HUES64 (cell line): ENCODE data around the gene APBB3.

Experiments used
- H3K27ac ChIP-seq: 2 replicates; pipeline ENCODE4 v1.7.0; 2013; ENCODE audit warnings: low read depth, low read length, inconsistent platforms
- H3K27me3 ChIP-seq: 2 replicates; pipeline ENCODE4 v1.6.1; 2013; ENCODE audit warnings: mild to moderate bottlenecking, low read length; ENCODE audit not compliant: insufficient read depth
- H3K36me3 ChIP-seq: 2 replicates; pipeline ENCODE4 v1.6.1; 2013; ENCODE audit warnings: mild to moderate bottlenecking, low read length; ENCODE audit not compliant: insufficient read depth
- H3K4me1 ChIP-seq: 2 replicates; pipeline ENCODE4 v1.6.1; 2013; ENCODE audit warnings: mild to moderate bottlenecking, low read length, moderate library complexity; ENCODE audit not compliant: insufficient read depth
- H3K4me3 ChIP-seq: 2 replicates; pipeline ENCODE4 v1.5.1; 2013; ENCODE audit warnings: mild to moderate bottlenecking, low read length, moderate library complexity
- H3K9ac ChIP-seq: 2 replicates; pipeline ENCODE4 v1.6.1; 2013; ENCODE audit warnings: mild to moderate bottlenecking, low read depth, low read length
- H3K9me3 ChIP-seq: 2 replicates; pipeline ENCODE4 v1.6.1; 2013; ENCODE audit warnings: low read depth, low read length; ENCODE audit not compliant: insufficient read depth
- WGBS: fragments of 150-250, 120-280 bp; methylation state at CpG from one replicate; pipeline ENCODE4 v1.1.7; 2013; ENCODE audit warnings: missing lambda C conversion rate; 5-methylcytosine and 5-hydroxymethylcytosine counted together

APBB3 gene

GRCh38 chr5:140553657-140554056 lies 10.7 kb downstream of the APBB3 start:
- H3K36me3 ChIP-seq: peaks cover 56% of the 10 kb centered on the region
- no peak overlapping the region for H3K27ac ChIP-seq
- peaks cover 12% of the 10 kb centered on the region for H3K4me1 ChIP-seq
- 95% methylated on average over 2 of the region's 2 CpGs for WGBS
- no peaks in the 10 kb centered on the region for H3K9me3 ChIP-seq
- no peaks in the 10 kb centered on the region for H3K27me3 ChIP-seq
- H3K9ac ChIP-seq: no peak overlapping the region
- H3K4me3 ChIP-seq: no peak overlapping the region

GRCh38 chr5:140551872-140552271 lies 12.5 kb downstream of the APBB3 start:
- WGBS: 94% methylated on average over 4 of the region's 4 CpGs
- no peaks in the 10 kb centered on the region for H3K9me3 ChIP-seq
- peaks cover 15% of the 10 kb centered on the region for H3K4me1 ChIP-seq
- H3K36me3 ChIP-seq: peaks cover 56% of the 10 kb centered on the region
- H3K27me3 ChIP-seq: no peaks in the 10 kb centered on the region
- H3K27ac ChIP-seq: no peak overlapping the region
- no peak overlapping the region for H3K4me3 ChIP-seq
- H3K9ac ChIP-seq: no peak overlapping the region

GRCh38 chr5:140550147-140551079 lies 14.0 kb downstream of the APBB3 start:
- Histone ChIP-seq H3K9ac (no peak overlapping the region), H3K27ac (no peak overlapping the region), H3K4me1 (peaks cover 9% of the 10 kb centered on the region), H3K27me3 (no peaks in the 10 kb centered on the region), H3K9me3 (no peaks in the 10 kb centered on the region), H3K36me3 (peaks cover 56% of the 10 kb centered on the region), H3K4me3 (no peak overlapping the region)
- 96% methylated on average over 11 of the region's 11 CpGs for WGBS

- over 99% methylated on average over 3 of the region's 3 CpGs for WGBS
- Histone ChIP-seq H3K9ac (no peak overlapping the region), H3K4me1 (peaks cover 9% of the 10 kb centered on the region), H3K27ac (no peak overlapping the region), H3K27me3 (no peaks in the 10 kb centered on the region), H3K36me3 (peaks cover 59% of the 10 kb centered on the region), H3K4me3 (no peak overlapping the region), H3K9me3 (no peaks in the 10 kb centered on the region)
Observed at GRCh38 chr5:140549237-140550144, 14.9 kb downstream of the APBB3 start.

- peaks cover 60% of the 10 kb centered on the region for H3K36me3 ChIP-seq
- H3K27me3 ChIP-seq: no peaks in the 10 kb centered on the region
- H3K4me3 ChIP-seq: peak overlapping the region; percentile 56; the same call in 1 of the 2 replicates
- H3K9me3 ChIP-seq: no peaks in the 10 kb centered on the region
- peak overlapping the region; percentile 88; the same call in 1 of the 2 replicates for H3K27ac ChIP-seq
- H3K4me1 ChIP-seq: peaks cover 9% of the 10 kb centered on the region
- WGBS: 91% methylated on average over 7 of the region's 7 CpGs
- H3K9ac ChIP-seq: peak overlapping the region; percentile 72; the same call in 1 of the 2 replicates
Observed at GRCh38 chr5:140548791-140549190, 15.6 kb downstream of the APBB3 start.

GRCh38 chr5:140548300-140548688 lies 16.1 kb downstream of the APBB3 start:
- WGBS: 13% methylated on average over 5 of the region's 5 CpGs
- H3K9me3 ChIP-seq: no peaks in the 10 kb centered on the region
- H3K27ac ChIP-seq: peak overlapping the region; percentile 88
- no peaks in the 10 kb centered on the region for H3K27me3 ChIP-seq
- peak overlapping the region; percentile 72 for H3K9ac ChIP-seq
- peak overlapping the region; percentile 56 for H3K4me3 ChIP-seq
- peaks cover 9% of the 10 kb centered on the region for H3K4me1 ChIP-seq
- H3K36me3 ChIP-seq: peaks cover 58% of the 10 kb centered on the region

- Histone ChIP-seq H3K9ac (peak within 1 kb of the TSS; percentile 72), H3K27me3 (no peaks in the 10 kb centered on the region), H3K27ac (peak within 1 kb of the TSS; percentile 88), H3K4me1 (peaks cover 9% of the 10 kb centered on the region), H3K36me3 (peaks cover 56% of the 10 kb centered on the region), H3K9me3 (no peaks in the 10 kb centered on the region), H3K4me3 (peak within 1 kb of the TSS; percentile 56)
- 2% methylated on average over 52 of the region's 52 CpGs for WGBS
Observed at GRCh38 chr5:140547508-140548299, 16.7 kb downstream of the APBB3 start, which contains the start of gene EIF4EBP3. Gene EIF4EBP3 (plus strand): TSS chr5:140547662. CDS start chr5:140547738, 76 bp downstream.

GRCh38 chr5:140546851-140547507 lies 17.4 kb downstream of the APBB3 start:
- 0 out of 2 replicates have a peak overlapping the region, but pooled peaks have one; percentile 3 for H3K9ac ChIP-seq
- no peaks in the 10 kb centered on the region for H3K27me3 ChIP-seq
- H3K36me3 ChIP-seq: peaks cover 55% of the 10 kb centered on the region
- H3K4me1 ChIP-seq: peaks cover 9% of the 10 kb centered on the region
- H3K4me3 ChIP-seq: peak overlapping the region; percentile 56
- H3K9me3 ChIP-seq: no peaks in the 10 kb centered on the region
- WGBS: 69% methylated on average over 13 of the region's 13 CpGs
- peak overlapping the region; percentile 88; the same call in 1 of the 2 replicates for H3K27ac ChIP-seq

- WGBS: 95% methylated on average over 10 of the region's 10 CpGs
- peaks cover 55% of the 10 kb centered on the region for H3K36me3 ChIP-seq
Observed at GRCh38 chr5:140545606-140546005, 18.8 kb downstream of the APBB3 start.

GRCh38 chr5:140544986-140545385 lies 19.4 kb downstream of the APBB3 start:
- Histone ChIP-seq H3K36me3 (peaks cover 55% of the 10 kb centered on the region), H3K4me3 (no peak overlapping the region), H3K27me3 (no peaks in the 10 kb centered on the region), H3K4me1 (peaks cover 9% of the 10 kb centered on the region), H3K9me3 (no peaks in the 10 kb centered on the region), H3K27ac (no peak overlapping the region), H3K9ac (no peak overlapping the region)
- WGBS: 95% methylated on average over 7 of the region's 7 CpGs

More at GRCh38 chr5:140545606-140546005, 18.8 kb downstream of the APBB3 start:
- Histone ChIP-seq H3K27ac (no peak overlapping the region), H3K27me3 (no peaks in the 10 kb centered on the region), H3K4me3 (no peak overlapping the region), H3K9ac (no peak overlapping the region), H3K4me1 (peaks cover 9% of the 10 kb centered on the region), H3K9me3 (no peaks in the 10 kb centered on the region)
